Ishikawa (cell line): ENCODE results near the gene GDI2.

Source experiments
- CEBPB ChIP-seq: IDR thresholded peaks from 2 replicates; pipeline ENCODE4 v1.6.1; 2012
- EP300 ChIP-seq: IDR thresholded peaks from 2 replicates; pipeline ENCODE4 v1.6.1; 2012; ENCODE audit warnings: borderline replicate concordance
- MAX ChIP-seq: IDR thresholded peaks from 2 replicates; pipeline ENCODE4 v1.6.1; 2012
- RAD21 ChIP-seq: IDR thresholded peaks from 2 replicates; pipeline ENCODE4 v1.6.1; 2012; ENCODE audit warnings: low read depth
- REST ChIP-seq: IDR thresholded peaks from 2 replicates; pipeline ENCODE4 v1.6.1; 2012; ENCODE audit warnings: low read depth, mild to moderate bottlenecking
- TAF1 ChIP-seq: IDR thresholded peaks from 2 replicates; pipeline ENCODE4 v1.6.1; 2012; ENCODE audit warnings: low read depth, mild to moderate bottlenecking
- TCF12 ChIP-seq: IDR thresholded peaks from 2 replicates; pipeline ENCODE4 v1.6.1; 2012; ENCODE audit warnings: low read depth
- USF1 ChIP-seq: IDR thresholded peaks from 2 replicates; pipeline ENCODE4 v1.6.1; 2012
- YY1 ChIP-seq: IDR thresholded peaks from 2 replicates; pipeline ENCODE4 v1.6.1; 2012; ENCODE audit warnings: low read depth

GRCh38 chr10:5835446-5836095 lies 22.3 kb upstream of the GDI2 start:
- TF ChIP-seq YY1 (no peak), MAX (no peak), REST (no peak), USF1 (no peak), EP300 (no peak), CEBPB (no peak), TAF1 (no peak), RAD21 (no peak), TCF12 (no peak)
